ENCODE measurements around the gene SNRNP35.
A peak's percentile ranks its signal among the peaks of the same experiment; 100 is the strongest.
"Not testable (repeated sequence)": the region's sequence is repeated elsewhere in the genome, so short reads cannot be mapped to it uniquely, and the experiment has no call there.

Gene SNRNP35

GRCh38 chr12:123449856-123450255 is 8.1 kb upstream of the SNRNP35 start:
- DNase-seq: no peak

GRCh38 chr12:123450636-123451035 is 7.3 kb upstream of the SNRNP35 start:
- no peak for DNase-seq

DNA sequence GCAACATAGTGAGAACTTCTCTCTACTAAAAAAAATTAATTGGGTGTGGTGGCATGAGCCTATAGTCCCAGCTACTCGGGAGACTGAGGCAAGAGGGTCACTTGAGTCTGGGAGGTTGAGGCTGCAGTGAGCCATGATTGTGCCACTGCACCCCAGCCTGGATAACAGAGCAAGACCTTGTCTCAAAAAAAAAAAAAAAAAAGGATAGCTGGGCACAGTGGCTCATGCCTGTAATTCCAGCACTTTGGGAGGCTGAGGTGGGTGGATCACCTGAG is 5.7 kb upstream of the SNRNP35 start:
- DNase-seq: not testable (repeated sequence)

DNA sequence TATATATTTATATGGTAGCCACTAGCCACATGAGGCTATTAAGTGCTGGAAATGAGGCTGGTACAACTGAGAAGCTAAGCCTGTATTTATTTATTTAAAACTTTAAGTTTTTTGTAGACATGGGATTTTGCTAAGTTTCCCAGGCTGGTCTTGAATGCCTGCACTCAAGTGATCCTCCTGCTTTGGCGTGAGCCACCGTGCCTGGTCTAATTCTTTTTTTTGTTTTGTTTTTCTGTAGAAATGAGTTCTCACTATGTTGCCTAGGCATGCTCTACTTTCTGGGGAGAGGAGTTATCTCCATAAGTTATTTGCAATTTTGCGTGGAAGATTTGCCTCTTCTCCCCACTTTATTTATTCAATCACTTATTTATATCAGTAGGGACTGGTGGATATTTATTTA is 4.8 kb upstream of the SNRNP35 start:
- DNase-seq: no peak

DNA sequence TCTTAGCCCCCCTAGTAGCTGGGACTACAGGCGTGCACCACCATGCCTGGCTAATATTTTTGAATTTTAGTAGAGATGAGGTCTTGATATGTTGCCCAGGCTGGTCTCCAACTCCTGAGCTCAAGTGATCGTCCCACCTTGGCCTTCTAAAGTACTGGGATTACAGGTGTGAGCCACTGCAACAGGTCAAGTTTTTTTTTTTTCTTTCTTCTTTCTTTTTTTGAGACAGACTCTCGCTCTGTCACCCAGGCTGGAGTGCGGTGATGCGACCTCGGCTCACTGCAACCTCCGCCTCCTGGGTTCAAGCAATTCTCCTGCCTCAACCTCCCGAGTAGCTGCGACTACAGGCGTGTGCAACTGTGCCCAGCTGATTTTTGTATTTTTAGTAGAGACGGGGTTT is 5.2 kb downstream of the SNRNP35 start:
- DNase-seq: not testable (repeated sequence)

DNA sequence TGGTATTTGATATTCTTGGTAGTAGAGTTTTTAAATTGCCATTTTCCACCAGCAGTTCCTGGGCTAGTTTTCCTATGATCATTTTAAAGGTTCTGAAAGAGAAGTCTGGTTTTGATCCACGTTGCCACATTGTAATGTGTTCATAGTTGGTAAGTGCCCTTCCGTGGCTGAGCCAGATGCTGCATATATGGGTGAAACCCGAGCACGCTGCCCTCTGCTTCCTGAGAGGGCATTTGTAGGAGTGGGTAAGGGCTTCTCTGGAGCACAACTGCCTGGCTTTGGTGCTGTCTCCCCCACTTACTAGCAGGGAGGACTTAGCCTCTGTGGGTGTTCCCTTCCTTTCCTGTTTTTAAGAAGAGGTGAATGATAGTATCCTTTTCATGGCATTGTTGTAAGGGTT is 7.1 kb downstream of the SNRNP35 start:
- DNase-seq: no peak

DNA sequence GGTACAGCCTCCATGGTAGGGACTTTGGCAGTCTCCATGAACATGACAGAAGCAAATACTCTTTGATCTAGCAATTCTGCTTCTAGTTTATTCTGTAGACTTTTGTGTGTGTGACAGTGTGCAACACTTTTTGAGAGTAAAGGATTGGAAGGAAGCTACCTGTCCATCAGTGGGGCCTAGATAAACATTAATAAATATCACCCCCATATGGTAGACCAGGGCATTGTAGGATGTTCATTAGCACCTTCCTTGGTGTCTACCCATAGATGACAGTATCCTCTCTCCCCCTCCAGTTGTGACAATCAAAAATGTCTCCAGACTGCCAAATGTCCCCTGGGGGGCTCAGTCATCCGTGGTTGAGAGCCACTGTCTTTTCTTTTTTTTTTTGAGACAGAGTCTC is 10.8 kb downstream of the SNRNP35 start:
- no peak for DNase-seq

GRCh38 chr12:123469978-123470377 is 12.0 kb downstream of the SNRNP35 start:
- no peak for DNase-seq

DNA sequence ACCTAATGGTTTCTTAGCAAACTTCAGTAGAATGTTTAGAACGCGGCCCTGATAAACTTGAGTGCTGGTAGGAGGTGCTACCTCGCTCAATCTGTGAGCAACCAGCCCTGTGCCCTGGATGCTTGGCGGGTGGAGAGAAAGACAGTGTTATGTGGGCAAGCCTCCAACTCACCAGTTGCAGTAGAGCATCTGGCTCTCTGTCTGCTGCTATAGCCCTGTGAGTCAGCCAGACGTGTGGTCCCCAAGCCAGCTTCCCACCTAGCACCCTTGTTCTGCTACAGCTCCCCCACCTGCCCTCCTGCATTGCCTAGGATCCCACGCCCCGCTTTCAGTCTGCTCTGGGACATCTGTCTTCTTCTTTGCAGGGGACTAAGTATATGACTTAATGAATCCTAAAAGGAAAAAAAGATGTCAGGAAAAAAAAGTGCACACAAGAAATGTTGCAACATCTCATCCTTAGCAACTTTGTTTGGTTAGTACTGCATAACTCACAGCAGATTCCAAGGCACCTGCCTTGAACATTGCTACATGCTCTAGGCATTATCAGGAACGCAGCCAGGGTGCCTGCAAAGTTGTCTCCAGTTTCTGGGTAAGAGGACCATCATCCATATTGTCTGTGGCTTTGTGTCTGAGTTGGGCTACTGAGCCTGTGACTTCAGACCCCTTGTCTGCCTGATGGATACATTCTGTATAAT is 13.6 kb downstream of the SNRNP35 start:
- no peak for DNase-seq

- DNase-seq: no peak
Measured at GRCh38 chr12:123472438-123472849, 14.5 kb downstream of the SNRNP35 start.

GRCh38 chr12:123474485-123475245 is 16.7 kb downstream of the SNRNP35 start:
- no peak for DNase-seq

- no peak for DNase-seq
Measured at GRCh38 chr12:123475246-123475703, 17.3 kb downstream of the SNRNP35 start.

- no peak for DNase-seq
Measured at GRCh38 chr12:123478069-123478468, 20.1 kb downstream of the SNRNP35 start.

DNA sequence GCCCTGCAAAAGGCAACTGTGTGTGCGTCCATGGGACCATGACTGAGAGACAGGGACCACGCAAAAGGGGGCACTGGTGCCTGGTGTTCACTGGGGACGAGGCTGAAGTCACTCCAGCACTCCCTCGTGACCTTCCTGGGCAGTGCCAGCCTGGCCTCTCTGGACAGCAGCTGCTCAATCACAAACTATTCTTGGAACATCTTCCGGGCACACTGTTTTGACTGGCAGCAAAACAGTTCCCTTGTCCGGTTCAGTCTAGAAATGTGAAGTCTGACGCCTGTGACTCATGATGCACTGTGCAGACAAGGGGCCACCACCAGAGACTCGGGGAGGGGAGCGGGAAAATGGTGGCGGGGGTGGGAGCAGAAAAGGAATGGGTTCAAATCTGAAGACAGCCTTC is 20.8 kb downstream of the SNRNP35 start:
- no peak for DNase-seq

- no peak for DNase-seq
Measured at GRCh38 chr12:123479442-123480180, 21.7 kb downstream of the SNRNP35 start.

GRCh38 chr12:123481251-123481650 is 23.3 kb downstream of the SNRNP35 start:
- not testable (repeated sequence) for DNase-seq

DNA sequence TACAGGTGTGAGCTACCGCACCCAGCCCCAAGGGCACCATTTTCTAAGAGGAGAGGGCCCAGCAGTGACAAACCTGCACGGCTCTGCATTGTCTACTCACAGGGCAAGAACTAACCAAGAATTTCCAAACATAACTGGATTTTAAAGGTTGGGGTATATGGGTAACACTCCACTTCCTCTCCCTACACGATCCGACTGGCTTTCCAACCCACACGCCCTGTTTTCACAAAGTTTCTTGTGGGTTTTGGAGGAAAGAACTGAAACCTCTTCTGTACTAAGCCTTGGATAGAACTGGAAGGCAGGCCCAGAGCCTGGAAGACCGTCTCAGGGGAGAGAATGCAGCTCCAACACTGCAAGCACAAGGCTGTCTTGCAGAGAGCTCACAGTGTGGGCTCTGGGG is 24.9 kb downstream of the SNRNP35 start:
- no peak for DNase-seq

GRCh38 chr12:123483602-123484248 is 25.8 kb downstream of the SNRNP35 start:
- peak; percentile 53 for DNase-seq

DNA sequence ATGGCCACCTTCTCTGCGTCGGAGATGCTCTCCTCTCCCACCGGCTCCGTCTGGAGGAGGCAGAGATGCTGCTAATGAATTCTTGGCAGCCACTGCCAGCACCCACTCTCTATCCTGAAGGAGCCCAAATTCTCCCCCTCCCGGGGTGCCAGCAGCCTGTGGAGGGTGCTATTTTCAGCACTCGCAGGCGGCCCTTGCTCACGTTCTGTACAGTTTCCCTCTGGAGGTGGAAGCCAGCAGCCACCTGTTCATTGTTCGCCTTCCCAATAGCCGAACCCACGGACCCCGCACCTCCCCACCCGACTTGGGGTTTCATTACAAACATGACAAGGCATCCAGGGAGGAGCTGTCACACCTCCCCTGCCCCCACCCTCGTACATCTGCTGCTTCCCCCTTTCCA is 27.8 kb downstream of the SNRNP35 start:
- no peak for DNase-seq

GRCh38 chr12:123487428-123487827 is 29.5 kb downstream of the SNRNP35 start:
- DNase-seq: no peak

DNA sequence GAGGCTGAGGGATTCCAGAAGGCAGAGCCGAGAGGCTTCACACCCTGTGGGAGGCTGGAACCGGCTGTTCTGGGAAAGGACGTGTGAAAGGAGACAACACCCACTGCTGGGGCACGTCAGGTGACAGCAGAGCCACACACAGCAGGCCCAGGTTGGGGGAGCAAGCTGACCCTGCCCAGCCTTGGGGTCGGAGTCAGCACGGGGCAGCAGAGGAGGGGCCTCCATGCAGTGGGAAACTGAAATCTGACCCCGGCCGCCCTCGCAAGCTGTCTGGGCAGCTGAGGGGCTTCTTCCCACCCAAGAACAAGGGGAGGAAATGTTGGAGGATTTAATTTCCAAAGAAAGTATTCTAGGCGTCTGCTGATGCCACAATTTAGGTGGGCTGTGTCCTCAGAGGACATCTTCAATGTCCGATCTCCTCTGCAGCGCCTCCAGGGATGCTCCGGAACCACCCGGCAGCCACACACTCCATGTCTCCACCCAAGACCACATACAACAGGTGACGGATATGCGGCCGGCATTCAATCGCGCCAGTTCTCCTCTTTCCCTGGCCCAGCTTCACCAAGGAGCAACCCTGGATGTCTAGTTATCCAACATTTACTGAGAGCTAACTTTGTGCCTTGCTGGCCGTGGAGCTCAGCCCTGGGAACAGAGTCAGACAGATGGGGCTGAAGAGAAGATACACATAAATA is 30.7 kb downstream of the SNRNP35 start:
- no peak for DNase-seq

DNA sequence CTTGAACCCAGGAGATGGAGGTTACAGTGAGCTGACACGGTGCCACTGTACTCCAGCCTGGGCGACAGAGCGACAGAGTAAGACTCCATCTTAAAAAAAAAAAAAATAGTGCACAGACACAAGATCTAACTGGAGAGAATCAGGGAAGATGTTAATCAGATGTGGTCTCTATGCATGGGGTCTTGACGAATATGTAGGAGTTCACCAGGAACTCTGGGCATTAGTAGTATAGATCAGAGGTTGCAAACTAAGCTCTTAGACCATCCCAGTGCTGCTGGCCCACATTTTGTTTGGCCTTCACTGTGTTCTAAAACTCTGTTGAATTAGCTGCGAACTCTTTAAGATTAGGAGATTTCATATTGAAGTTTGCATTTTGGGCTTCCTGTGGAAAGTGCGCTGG is 31.6 kb downstream of the SNRNP35 start:
- DNase-seq: no peak

- DNase-seq: no peak
Measured at GRCh38 chr12:123490089-123490488, 32.1 kb downstream of the SNRNP35 start.
